Dedifferentiated amniotic fluid mesenchymal stem cell (primary cell): ENCODE results near the gene PPP6R2.

Source experiments
- DNase-seq: peaks from one replicate; pipeline ENCODE4 v3.0.0-alpha.2; 2016; ENCODE audit errors: extremely low spot score

The PPP6R2 gene

GRCh38 chr22:50305923-50306566 lies 37.1 kb upstream of the PPP6R2 start:
- peak; percentile 96 for DNase-seq

- DNase-seq: peak; percentile 54
These were observed 36.1 kb upstream of the PPP6R2 start, which contains the start of gene PLXNB2 for GRCh38 chr22:50306753-50307749. Gene PLXNB2, minus strand, starts transcription at chr22:50307646. Its CDS starts 17,062 bp downstream, at chr22:50290584.

- no peak for DNase-seq
These were observed 35.1 kb upstream of the PPP6R2 start for GRCh38 chr22:50307890-50308596.

GRCh38 chr22:50308597-50308935 lies 34.6 kb upstream of the PPP6R2 start:
- no peak for DNase-seq

- DNase-seq: no peak
These were observed 34.0 kb upstream of the PPP6R2 start for GRCh38 chr22:50308986-50309600.

- no peak for DNase-seq
These were observed 33.5 kb upstream of the PPP6R2 start for GRCh38 chr22:50309601-50309991.

- DNase-seq: no peak
These were observed 33.0 kb upstream of the PPP6R2 start for GRCh38 chr22:50310031-50310722.

- DNase-seq: no peak
These were observed 32.1 kb upstream of the PPP6R2 start for GRCh38 chr22:50310949-50311444.

GRCh38 chr22:50311606-50312351 lies 31.3 kb upstream of the PPP6R2 start:
- DNase-seq: no peak

- no peak for DNase-seq
These were observed 30.8 kb upstream of the PPP6R2 start for GRCh38 chr22:50312371-50312770.

GRCh38 chr22:50313021-50313420 lies 30.1 kb upstream of the PPP6R2 start:
- DNase-seq: no peak

GRCh38 chr22:50313600-50313999 lies 29.5 kb upstream of the PPP6R2 start:
- no peak for DNase-seq

GRCh38 chr22:50314081-50314454 lies 29.1 kb upstream of the PPP6R2 start:
- DNase-seq: no peak

GRCh38 chr22:50314455-50315288 lies 28.5 kb upstream of the PPP6R2 start:
- no peak for DNase-seq

- DNase-seq: no peak
These were observed 27.6 kb upstream of the PPP6R2 start for GRCh38 chr22:50315289-50316113.

- DNase-seq: no peak
These were observed 26.7 kb upstream of the PPP6R2 start for GRCh38 chr22:50316114-50317065.

GRCh38 chr22:50317178-50317577 lies 25.9 kb upstream of the PPP6R2 start:
- DNase-seq: no peak
